ENCODE measurements around the gene WDR91.

The WDR91 gene

DNA sequence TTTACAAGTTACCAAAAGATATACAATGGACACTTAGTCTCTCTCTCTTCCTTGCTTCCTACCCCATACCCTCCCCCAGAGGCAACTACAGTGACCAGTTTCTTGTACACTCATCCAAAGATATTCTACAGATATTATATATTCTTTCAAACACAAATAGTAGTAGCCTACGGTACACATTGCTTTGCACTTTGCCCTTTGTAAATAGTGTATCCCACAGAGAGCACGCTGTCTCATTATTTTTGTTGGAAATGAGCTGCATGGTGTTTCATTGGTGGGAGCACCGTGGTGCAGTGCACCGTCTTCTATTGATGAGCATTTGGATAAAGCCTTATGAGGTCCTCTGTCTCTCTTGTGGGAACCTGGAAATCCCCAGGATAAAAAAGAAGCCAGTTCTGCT is 46.5 kb upstream of the WDR91 start:
- TF ChIP-seq EP300 (IDR thresholded peaks at IDR 0.05; ENCODE audit: borderline replicate concordance) (no peak), TCF12 (IDR thresholded peaks at IDR 0.05; ENCODE audit: low read depth) (no peak), EGR1 (IDR thresholded peaks at IDR 0.05) (no peak)
- TF ChIP-seq, protein P1, sequence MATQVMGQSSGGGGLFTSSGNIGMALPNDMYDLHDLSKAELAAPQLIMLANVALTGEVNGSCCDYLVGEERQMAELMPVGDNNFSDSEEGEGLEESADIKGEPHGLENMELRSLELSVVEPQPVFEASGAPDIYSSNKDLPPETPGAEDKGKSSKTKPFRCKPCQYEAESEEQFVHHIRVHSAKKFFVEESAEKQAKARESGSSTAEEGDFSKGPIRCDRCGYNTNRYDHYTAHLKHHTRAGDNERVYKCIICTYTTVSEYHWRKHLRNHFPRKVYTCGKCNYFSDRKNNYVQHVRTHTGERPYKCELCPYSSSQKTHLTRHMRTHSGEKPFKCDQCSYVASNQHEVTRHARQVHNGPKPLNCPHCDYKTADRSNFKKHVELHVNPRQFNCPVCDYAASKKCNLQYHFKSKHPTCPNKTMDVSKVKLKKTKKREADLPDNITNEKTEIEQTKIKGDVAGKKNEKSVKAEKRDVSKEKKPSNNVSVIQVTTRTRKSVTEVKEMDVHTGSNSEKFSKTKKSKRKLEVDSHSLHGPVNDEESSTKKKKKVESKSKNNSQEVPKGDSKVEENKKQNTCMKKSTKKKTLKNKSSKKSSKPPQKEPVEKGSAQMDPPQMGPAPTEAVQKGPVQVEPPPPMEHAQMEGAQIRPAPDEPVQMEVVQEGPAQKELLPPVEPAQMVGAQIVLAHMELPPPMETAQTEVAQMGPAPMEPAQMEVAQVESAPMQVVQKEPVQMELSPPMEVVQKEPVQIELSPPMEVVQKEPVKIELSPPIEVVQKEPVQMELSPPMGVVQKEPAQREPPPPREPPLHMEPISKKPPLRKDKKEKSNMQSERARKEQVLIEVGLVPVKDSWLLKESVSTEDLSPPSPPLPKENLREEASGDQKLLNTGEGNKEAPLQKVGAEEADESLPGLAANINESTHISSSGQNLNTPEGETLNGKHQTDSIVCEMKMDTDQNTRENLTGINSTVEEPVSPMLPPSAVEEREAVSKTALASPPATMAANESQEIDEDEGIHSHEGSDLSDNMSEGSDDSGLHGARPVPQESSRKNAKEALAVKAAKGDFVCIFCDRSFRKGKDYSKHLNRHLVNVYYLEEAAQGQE (IDR thresholded peaks at IDR 0.05; ENCODE audit: low read depth), result no peak
- TF ChIP-seq, protein P2, sequence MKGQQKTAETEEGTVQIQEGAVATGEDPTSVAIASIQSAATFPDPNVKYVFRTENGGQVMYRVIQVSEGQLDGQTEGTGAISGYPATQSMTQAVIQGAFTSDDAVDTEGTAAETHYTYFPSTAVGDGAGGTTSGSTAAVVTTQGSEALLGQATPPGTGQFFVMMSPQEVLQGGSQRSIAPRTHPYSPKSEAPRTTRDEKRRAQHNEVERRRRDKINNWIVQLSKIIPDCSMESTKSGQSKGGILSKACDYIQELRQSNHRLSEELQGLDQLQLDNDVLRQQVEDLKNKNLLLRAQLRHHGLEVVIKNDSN (IDR thresholded peaks at IDR 0.05), result no peak
- TF ChIP-seq, protein P3, sequence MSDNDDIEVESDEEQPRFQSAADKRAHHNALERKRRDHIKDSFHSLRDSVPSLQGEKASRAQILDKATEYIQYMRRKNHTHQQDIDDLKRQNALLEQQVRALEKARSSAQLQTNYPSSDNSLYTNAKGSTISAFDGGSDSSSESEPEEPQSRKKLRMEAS (IDR thresholded peaks at IDR 0.05), result no peak

DNA sequence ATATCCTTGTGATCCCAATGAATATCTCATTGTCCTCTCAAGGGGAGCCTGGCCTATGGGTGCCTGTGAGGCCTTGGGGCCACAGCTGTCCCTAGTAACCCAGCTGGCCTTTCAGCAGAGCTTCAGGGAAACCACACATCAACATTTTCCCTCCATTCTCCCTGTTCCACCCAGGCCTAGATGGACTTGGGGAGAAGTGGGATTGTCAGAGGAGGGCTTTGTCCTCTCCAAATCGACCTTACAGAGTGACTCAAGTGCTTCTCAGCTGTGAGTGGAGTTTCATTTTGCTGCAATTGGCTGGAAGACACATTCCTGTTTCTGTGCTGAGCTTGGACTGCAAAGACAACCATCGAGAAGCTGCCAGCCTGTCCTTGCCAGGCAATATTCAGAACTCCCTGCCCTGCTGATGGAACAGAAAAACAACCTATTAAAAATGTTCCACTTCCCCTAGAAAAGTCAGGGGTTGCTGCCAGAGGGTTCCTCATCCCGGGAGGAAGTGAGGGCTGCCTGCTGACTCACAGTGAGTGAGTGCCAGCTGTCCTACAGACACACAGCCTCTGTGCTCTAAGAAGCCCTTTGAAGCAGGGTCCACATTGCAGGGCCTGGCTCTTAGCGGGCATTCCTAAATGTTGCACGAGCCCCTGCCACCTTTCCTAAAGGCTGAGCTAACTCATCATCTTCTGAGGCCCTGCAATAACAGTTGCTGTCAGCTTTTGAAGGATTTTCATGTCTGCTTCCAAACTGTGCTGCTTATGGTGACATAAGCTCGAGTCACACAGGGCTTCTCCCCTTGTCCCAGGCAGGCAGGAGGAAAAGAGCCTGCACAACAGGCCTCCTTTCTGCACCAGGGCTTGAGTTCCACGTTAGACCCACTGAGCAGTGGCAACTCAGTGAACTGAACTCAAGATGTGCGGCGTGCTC is 42.8 kb upstream of the WDR91 start:
- TF ChIP-seq CREB1 (IDR thresholded peaks at IDR 0.05; ENCODE audit: low read depth) (no peak), TEAD4 (IDR thresholded peaks at IDR 0.05) (no peak), EGR1 (IDR thresholded peaks at IDR 0.05) (no peak)

DNA sequence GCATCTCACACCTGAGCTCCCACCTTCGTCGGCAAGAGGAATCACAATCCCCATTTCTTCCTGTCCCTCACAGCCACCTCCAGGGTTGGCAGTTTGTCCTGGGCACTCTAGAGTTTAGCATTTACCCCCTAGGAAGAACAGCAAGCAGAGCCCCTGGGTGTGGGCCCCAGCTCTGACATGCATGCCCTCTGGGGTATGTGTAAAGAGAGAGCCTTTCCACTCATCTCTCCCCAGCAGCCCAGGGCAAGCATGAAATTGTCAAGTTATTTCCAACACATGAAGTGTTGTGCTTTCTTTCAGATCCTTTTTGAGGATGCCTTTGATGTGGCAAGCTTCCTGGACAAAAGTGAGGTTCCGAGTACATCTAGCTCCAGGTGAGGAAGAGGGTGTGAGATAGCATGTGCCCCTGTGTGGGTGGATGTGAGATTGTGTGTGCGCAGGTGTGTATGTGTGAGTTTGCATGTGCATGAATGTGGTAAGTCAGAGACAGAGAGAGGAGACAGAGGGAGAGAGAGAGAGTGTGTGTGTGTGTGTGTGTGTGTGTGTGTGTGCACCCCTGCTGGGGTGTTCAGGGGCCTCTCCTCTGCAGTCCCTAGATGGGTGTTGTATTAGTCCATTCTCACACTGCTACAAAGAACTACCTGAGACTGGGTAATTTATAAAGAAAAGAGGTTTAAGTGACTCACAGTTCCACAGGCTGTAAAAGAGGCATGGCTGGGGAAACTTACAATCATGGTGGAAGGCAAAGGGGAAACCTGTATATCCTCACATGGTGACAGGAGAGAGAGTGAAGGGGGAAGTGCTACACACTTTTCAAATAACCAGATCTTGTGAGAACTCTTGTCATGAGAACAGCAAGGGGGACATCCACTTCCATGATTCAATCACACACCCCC is 40.4 kb upstream of the WDR91 start:
- TF ChIP-seq CREB1 (IDR thresholded peaks at IDR 0.05; ENCODE audit: low read depth) (no peak), YY1 (IDR thresholded peaks at IDR 0.05; ENCODE audit: low read depth) (no peak), ZBTB7A (IDR thresholded peaks at IDR 0.05; ENCODE audit: low read depth) (no peak), EGR1 (IDR thresholded peaks at IDR 0.05) (no peak), TAF1 (IDR thresholded peaks at IDR 0.05; ENCODE audit: low read depth) (no peak), EP300 (IDR thresholded peaks at IDR 0.05; ENCODE audit: borderline replicate concordance) (no peak), FOXM1 (IDR thresholded peaks at IDR 0.05; ENCODE audit: borderline replicate concordance, low read depth) (no peak), NFIC (IDR thresholded peaks at IDR 0.05) (no peak), TCF12 (IDR thresholded peaks at IDR 0.05; ENCODE audit: low read depth) (no peak), RAD21 (IDR thresholded peaks at IDR 0.05; ENCODE audit: low read depth) (no peak), TEAD4 (IDR thresholded peaks at IDR 0.05) (no peak), CEBPB (IDR thresholded peaks at IDR 0.05) (no peak)
- TF ChIP-seq, protein P2 (IDR thresholded peaks at IDR 0.05), result no peak
- TF ChIP-seq, protein P3 (IDR thresholded peaks at IDR 0.05), result no peak
- TF ChIP-seq, protein P1 (IDR thresholded peaks at IDR 0.05; ENCODE audit: low read depth), result no peak

DNA sequence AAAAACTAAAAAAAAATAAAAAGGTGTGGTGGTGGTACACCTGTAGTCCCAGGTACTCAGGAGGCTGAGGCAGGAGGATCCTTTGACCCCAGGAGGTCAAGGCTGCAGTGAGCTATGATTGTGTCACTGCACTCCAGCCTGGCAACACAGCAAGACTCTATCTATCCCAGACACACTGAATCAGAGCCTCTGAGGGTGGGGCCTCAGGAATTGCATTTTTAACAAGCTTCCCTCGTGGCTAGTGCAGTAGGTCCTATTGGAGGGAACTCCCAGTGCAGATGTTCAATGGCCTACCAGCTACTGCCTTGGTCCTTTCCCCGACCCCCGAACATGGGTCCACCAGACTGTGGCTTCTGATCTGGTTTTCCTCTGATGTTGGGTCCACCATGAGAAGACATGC is 37.2 kb upstream of the WDR91 start:
- TF ChIP-seq, protein P3 (IDR thresholded peaks at IDR 0.05), result no peak
- TF ChIP-seq NFIC (IDR thresholded peaks at IDR 0.05) (no peak), CEBPB (IDR thresholded peaks at IDR 0.05) (no peak)
- TF ChIP-seq, protein P2 (IDR thresholded peaks at IDR 0.05), result no peak

DNA sequence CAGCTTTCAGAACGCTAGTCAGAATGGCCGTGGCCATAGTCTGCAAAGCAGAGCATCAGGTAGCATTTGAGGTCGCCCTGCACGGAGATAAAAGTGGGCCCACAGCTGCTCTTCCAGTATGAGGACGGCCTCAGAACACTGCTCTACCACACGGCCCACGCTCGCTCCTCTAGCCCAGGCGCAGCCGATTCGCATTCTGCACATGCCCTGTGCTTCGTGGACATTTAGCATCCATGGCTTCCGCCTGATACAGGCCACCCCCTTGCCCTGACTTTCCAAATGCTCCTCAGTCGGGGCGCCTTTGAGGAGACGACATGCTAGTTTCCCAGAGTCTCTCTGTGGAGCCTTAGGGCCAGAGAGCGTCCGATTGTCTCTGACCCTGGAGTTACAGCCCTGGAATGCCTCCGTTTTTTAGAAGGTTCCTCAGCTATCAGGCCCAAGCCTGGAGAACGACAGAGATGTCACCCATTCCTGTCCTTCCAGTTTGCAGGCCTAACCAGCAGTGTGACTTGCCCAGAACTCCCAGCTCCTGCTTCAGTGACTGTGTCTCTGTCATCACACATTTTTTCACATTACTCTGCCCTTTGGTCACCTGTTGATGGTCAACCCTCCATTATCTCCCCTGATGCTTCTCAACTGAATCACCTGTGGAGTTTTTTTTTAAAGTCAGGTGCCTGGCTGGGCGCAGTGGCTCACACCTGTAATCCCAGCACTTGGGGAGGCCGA is 36.6 kb upstream of the WDR91 start:
- no peak for TF ChIP-seq TCF12 (IDR thresholded peaks at IDR 0.05; ENCODE audit: low read depth)
